OCI-LY7 (cell line): ENCODE measurements around the gene SYTL3. TPM values are rescaled to one million over a fixed set of nuclear protein-coding genes. Genes with fewer than 3 reads are reported as not detected.

ENCODE experiments used
- BruUV-seq: library from RNA; stranded (reverse); fragments of 400-500 nt; replicated peaks from 2 replicates; lab custom pipeline; 2021; lab: Mats Ljungman, UMichigan
- CTCF ChIA-PET: fragments of 300-600 bp; sonication (Branson Sonifier 250); formaldehyde crosslinking; loops from one replicate; lab custom pipeline; 2022; ENCODE audit warnings: antibody characterized with exemption; ENCODE audit not compliant: unreplicated experiment; lab: Charles Lee
- POLR2A ChIA-PET: fragments of 300-600 bp; sonication (Branson Sonifier 250); formaldehyde crosslinking; loops from one replicate; lab custom pipeline; 2022; ENCODE audit warnings: antibody characterized with exemption; lab: Charles Lee
- DNase-seq: peaks from one replicate; pipeline ENCODE4 v3.0.0-alpha.2; 2015; ENCODE audit warnings: low spot score
- H2AFZ ChIP-seq: fragments of 200-600 bp; sonication (generic), shearing (Covaris generic); 2 replicates; pipeline ENCODE4 v1.6.1; 2014; ENCODE audit warnings: mild to moderate bottlenecking, antibody characterized with exemption, low read length, moderate library complexity
- H3K27ac ChIP-seq: fragments of 200-600 bp; sonication (generic); 2 replicates; pipeline ENCODE4 v1.5.1; 2014; ENCODE audit warnings: mixed run types, low read depth, mild to moderate bottlenecking, moderate library complexity, low read length, inconsistent platforms; ENCODE audit not compliant: poor library complexity, severe bottlenecking
- H3K36me3 ChIP-seq: fragments of 200-600 bp; sonication (generic); 2 replicates; pipeline ENCODE4 v1.6.1; 2014; ENCODE audit warnings: mild to moderate bottlenecking, antibody characterized with exemption, low read length, moderate library complexity, mixed read lengths; ENCODE audit not compliant: insufficient read depth
- H3K4me1 ChIP-seq: fragments of 200-600 bp; sonication (generic); 2 replicates; pipeline ENCODE4 v1.5.1; 2014; ENCODE audit warnings: mild to moderate bottlenecking, low read length; ENCODE audit not compliant: insufficient read depth, poor library complexity, severe bottlenecking
- H3K4me2 ChIP-seq: fragments of 200-600 bp; sonication (generic); 2 replicates; pipeline ENCODE4 v1.6.1; 2014; ENCODE audit warnings: mild to moderate bottlenecking, low read length
- H3K4me3 ChIP-seq: fragments of 200-600 bp; sonication (generic); 2 replicates; pipeline ENCODE4 v1.5.1; 2014; ENCODE audit warnings: mild to moderate bottlenecking, low read depth, low read length; ENCODE audit not compliant: poor library complexity, severe bottlenecking
- H3K79me2 ChIP-seq: fragments of 200-600 bp; sonication (generic); 2 replicates; pipeline ENCODE4 v1.6.1; 2016; ENCODE audit warnings: low read depth, mild to moderate bottlenecking, low read length, moderate library complexity, mixed read lengths; ENCODE audit not compliant: insufficient read depth
- H3K9me2 ChIP-seq: fragments of 200-600 bp; sonication (generic); 2 replicates; pipeline ENCODE4 v1.6.1; 2016; ENCODE audit warnings: mild to moderate bottlenecking, low read length, mixed read lengths; ENCODE audit not compliant: insufficient read depth
- H3K9me3 ChIP-seq: fragments of 200-600 bp; sonication (generic); 2 replicates; pipeline ENCODE4 v1.6.1; 2014; ENCODE audit warnings: mild to moderate bottlenecking, mixed run types, low read length, mixed read lengths
- H4K20me1 ChIP-seq: fragments of 200-600 bp; sonication (generic); 2 replicates; pipeline ENCODE4 v1.6.1; 2014; ENCODE audit warnings: mild to moderate bottlenecking, antibody characterized with exemption, low read length, moderate library complexity, mixed read lengths; ENCODE audit not compliant: insufficient read depth
- CTCF ChIP-seq: fragments of 200-600 bp; sonication (generic); conservative IDR thresholded peaks from 2 replicates; pipeline ENCODE4 v1.5.1; 2014; ENCODE audit warnings: mild to moderate bottlenecking, antibody characterized with exemption, low read length, moderate library complexity, mixed read lengths
- EZH2phosphoT487 ChIP-seq: fragments of 200-600 bp; sonication (generic); IDR thresholded peaks from 2 replicates; pipeline ENCODE4 v1.6.1; 2018; ENCODE audit warnings: low read depth, borderline replicate concordance, mild to moderate bottlenecking, mixed run types, antibody characterized with exemption, low read length, moderate library complexity, mixed read lengths
- intact Hi-C: fragments of 100-400 bp; cut with micrococcal nuclease; formaldehyde crosslinking; loops from one replicate; pipeline ENCODE4 v1.10.0; 2022; ENCODE audit not compliant: unreplicated experiment
- total RNA-seq, 2 experiments: library from RNA; depleted of rRNA in 1 of 2; stranded (reverse); fragments of >200 nt in 1 of 2; shearing (Covaris generic) in 1 of 2; gene quantifications; 2 replicates each; pipeline ENCODE4 v1.2.3, GENCODE V29; 2014 to 2022

Gene SYTL3
- total RNA-seq, 2 experiments from 2014 or later = 0.32 to 0.89 TPM

DNA sequence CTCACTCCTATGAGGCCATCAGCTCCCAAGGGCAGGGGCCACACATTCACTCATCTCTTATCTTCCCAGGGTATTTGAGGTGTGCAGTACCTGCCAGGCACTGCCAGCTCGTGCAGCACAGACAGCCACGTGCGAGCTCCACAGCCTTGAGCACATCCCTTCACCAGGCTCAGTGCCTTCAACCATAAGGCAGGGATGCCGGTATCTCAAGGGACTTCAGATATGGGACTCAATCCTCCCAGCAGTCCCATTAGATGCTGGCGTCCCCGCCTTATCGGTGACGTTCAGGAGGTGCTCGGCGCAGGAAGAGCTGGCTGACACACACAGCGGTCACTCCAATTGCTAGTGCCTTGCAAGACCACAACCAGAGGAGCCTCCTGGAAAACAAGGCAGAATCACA lies 122.3 kb downstream of the SYTL3 start:
- no peaks in the 10 kb centered on the region; the same call in 1 of the 2 replicates for H4K20me1 ChIP-seq
- H3K4me2 ChIP-seq = no peak overlapping the region
- CTCF ChIA-PET = no interaction called here
- peaks cover 100% of the 10 kb centered on the region for H3K36me3 ChIP-seq
- H3K9me3 ChIP-seq = no peaks in the 10 kb centered on the region
- peaks cover 13% of the 10 kb centered on the region; the same call in 1 of the 2 replicates for H3K79me2 ChIP-seq
- no peak overlapping the region for H2AFZ ChIP-seq
- no peak overlapping the region for H3K4me3 ChIP-seq
- H3K27ac ChIP-seq = no peak overlapping the region
- no peak for DNase-seq
- TF ChIP-seq CTCF (no peak), EZH2phosphoT487 (no peak)
- H3K9me2 ChIP-seq = no peaks in the 10 kb centered on the region
- POLR2A ChIA-PET = no interaction called here
- H3K4me1 ChIP-seq = no peaks in the 10 kb centered on the region
- intact Hi-C loops = no loop called here
- BruUV-seq = no TSS peak

- intact Hi-C loops = no loop called here
- Histone ChIP-seq H3K79me2 (peaks cover 20% of the 10 kb centered on the region; the same call in 1 of the 2 replicates), H3K4me1 (no peaks in the 10 kb centered on the region), H3K9me2 (no peaks in the 10 kb centered on the region), H3K9me3 (no peaks in the 10 kb centered on the region), H3K4me3 (no peak overlapping the region), H3K27ac (no peak overlapping the region), H3K4me2 (no peak overlapping the region), H3K36me3 (peaks cover 100% of the 10 kb centered on the region), H4K20me1 (no peaks in the 10 kb centered on the region; the same call in 1 of the 2 replicates), H2AFZ (no peak overlapping the region)
- TF ChIP-seq EZH2phosphoT487 (no peak), CTCF (no peak)
- BruUV-seq = no TSS peak
- POLR2A ChIA-PET = interaction anchor here (0.6 kb wide), 1 partner anchor 1976 kb away, joined by 3 read pairs; no protein-coding TSS in a partner anchor
- DNase-seq = no peak
- CTCF ChIA-PET = no interaction called here
These were observed 123.1 kb downstream of the SYTL3 start for GRCh38 chr6:158772851-158773371.

- Histone ChIP-seq H4K20me1 (peaks cover 9% of the 10 kb centered on the region), H3K9me2 (no peaks in the 10 kb centered on the region), H3K9me3 (no peaks in the 10 kb centered on the region), H3K4me3 (no peak overlapping the region), H3K36me3 (peaks cover 100% of the 10 kb centered on the region), H3K4me1 (no peaks in the 10 kb centered on the region), H2AFZ (no peak overlapping the region), H3K27ac (no peak overlapping the region), H3K79me2 (peaks cover 29% of the 10 kb centered on the region; the same call in 1 of the 2 replicates), H3K4me2 (no peak overlapping the region)
- BruUV-seq = no TSS peak
- DNase-seq = no peak
- CTCF ChIA-PET = no interaction called here
- POLR2A ChIA-PET = interaction anchor here (1.0 kb wide), 1 partner anchor 15 kb away, joined by 3 read pairs; no protein-coding TSS in a partner anchor
- TF ChIP-seq EZH2phosphoT487 = no peak
- no peak for TF ChIP-seq CTCF
- intact Hi-C loops = no loop called here
These were observed 124.0 kb downstream of the SYTL3 start for GRCh38 chr6:158773581-158774449.
